Measurements from ENCODE around the gene FLT4. TPM values are rescaled to one million over a fixed set of nuclear protein-coding genes. Genes with fewer than 3 reads are reported as not detected.

The FLT4 gene
- total RNA-seq, 1 donor from 2014 or later = 0.51 TPM

- no peak for TF ChIP-seq CTCF (IDR thresholded peaks at IDR 0.05)
- Mint-ChIP-seq H3K4me1 (ENCODE audit: unreplicated experiment) (no peaks in the 10 kb centered on the region), H3K4me3 (ENCODE audit: unreplicated experiment) (no peak overlapping the region), H3K27ac (ENCODE audit: unreplicated experiment) (no peak overlapping the region), H3K27me3 (ENCODE audit: unreplicated experiment) (no peaks in the 10 kb centered on the region), H3K9me3 (ENCODE audit: unreplicated experiment) (no peaks in the 10 kb centered on the region), H3K36me3 (ENCODE audit: unreplicated experiment) (no peaks in the 10 kb centered on the region)
- peak; percentile 76 for DNase-seq (ENCODE audit: extremely low spot score, unreplicated experiment)
These were observed 50.4 kb downstream of the FLT4 start for GRCh38 chr5:180598797-180599589.

- peak; percentile 73 for DNase-seq (ENCODE audit: extremely low spot score, unreplicated experiment)
- Mint-ChIP-seq H3K4me1 (ENCODE audit: unreplicated experiment) (no peaks in the 10 kb centered on the region), H3K4me3 (ENCODE audit: unreplicated experiment) (no peak overlapping the region)
These were observed 51.1 kb downstream of the FLT4 start for GRCh38 chr5:180598316-180598701.

GRCh38 chr5:180596668-180597231 lies 52.6 kb downstream of the FLT4 start:
- Mint-ChIP-seq H3K27me3 (ENCODE audit: unreplicated experiment) (peaks cover 2% of the 10 kb centered on the region), H3K4me3 (ENCODE audit: unreplicated experiment) (no peak overlapping the region), H3K27ac (ENCODE audit: unreplicated experiment) (no peak overlapping the region), H3K9me3 (ENCODE audit: unreplicated experiment) (no peaks in the 10 kb centered on the region), H3K36me3 (ENCODE audit: unreplicated experiment) (no peaks in the 10 kb centered on the region), H3K4me1 (ENCODE audit: unreplicated experiment) (no peaks in the 10 kb centered on the region)
- DNase-seq (ENCODE audit: extremely low spot score, unreplicated experiment) = peak; percentile 80
- TF ChIP-seq CTCF (IDR thresholded peaks at IDR 0.05) = no peak

More at GRCh38 chr5:180598316-180598701, 51.1 kb downstream of the FLT4 start:
- Mint-ChIP-seq H3K27ac (ENCODE audit: unreplicated experiment) (no peak overlapping the region), H3K27me3 (ENCODE audit: unreplicated experiment) (no peaks in the 10 kb centered on the region), H3K9me3 (ENCODE audit: unreplicated experiment) (no peaks in the 10 kb centered on the region), H3K36me3 (ENCODE audit: unreplicated experiment) (no peaks in the 10 kb centered on the region)
- TF ChIP-seq CTCF (IDR thresholded peaks at IDR 0.05) = no peak

- H3K4me3 Mint-ChIP-seq (ENCODE audit: unreplicated experiment) = no peak overlapping the region
- H3K9me3 Mint-ChIP-seq (ENCODE audit: unreplicated experiment) = no peaks in the 10 kb centered on the region
- no peak for TF ChIP-seq CTCF (IDR thresholded peaks at IDR 0.05)
- H3K27ac Mint-ChIP-seq (ENCODE audit: unreplicated experiment) = no peak overlapping the region
- H3K27me3 Mint-ChIP-seq (ENCODE audit: unreplicated experiment) = peaks cover 2% of the 10 kb centered on the region
- DNase-seq (ENCODE audit: extremely low spot score, unreplicated experiment) = no peak
- no peaks in the 10 kb centered on the region for H3K36me3 Mint-ChIP-seq (ENCODE audit: unreplicated experiment)
- no peaks in the 10 kb centered on the region for H3K4me1 Mint-ChIP-seq (ENCODE audit: unreplicated experiment)
These were observed 53.2 kb downstream of the FLT4 start for GRCh38 chr5:180596115-180596667.

All from osteocyte (in vitro differentiated cells).